GM19240 (cell line): ENCODE results near the gene DYRK2.

Source experiments
- DNase-seq: peaks from one replicate; pipeline ENCODE4 v3.0.0; 2011; ENCODE audit warnings: low spot score; ENCODE audit not compliant: insufficient read length

The DYRK2 gene

DNA sequence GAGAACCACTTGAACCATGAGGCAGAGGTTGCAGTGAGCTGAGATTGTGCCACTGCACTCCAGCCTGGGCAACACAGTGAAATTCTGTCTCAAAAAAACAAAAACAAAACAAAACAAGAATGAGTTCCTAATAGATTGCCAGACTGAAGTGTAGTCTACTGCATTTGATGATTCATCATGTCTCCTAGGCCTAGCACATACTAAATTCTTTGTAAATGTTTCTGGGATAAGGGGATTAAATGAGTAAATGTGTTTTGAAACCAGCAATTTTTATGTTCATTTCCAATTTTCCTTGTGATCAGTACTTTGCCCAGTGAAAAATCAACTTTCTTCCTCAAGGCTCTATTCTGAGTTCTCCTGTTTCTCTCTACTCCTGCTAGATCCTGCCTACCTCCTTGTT is 2.9 kb upstream of the DYRK2 start:
- DNase-seq: no peak

DNA sequence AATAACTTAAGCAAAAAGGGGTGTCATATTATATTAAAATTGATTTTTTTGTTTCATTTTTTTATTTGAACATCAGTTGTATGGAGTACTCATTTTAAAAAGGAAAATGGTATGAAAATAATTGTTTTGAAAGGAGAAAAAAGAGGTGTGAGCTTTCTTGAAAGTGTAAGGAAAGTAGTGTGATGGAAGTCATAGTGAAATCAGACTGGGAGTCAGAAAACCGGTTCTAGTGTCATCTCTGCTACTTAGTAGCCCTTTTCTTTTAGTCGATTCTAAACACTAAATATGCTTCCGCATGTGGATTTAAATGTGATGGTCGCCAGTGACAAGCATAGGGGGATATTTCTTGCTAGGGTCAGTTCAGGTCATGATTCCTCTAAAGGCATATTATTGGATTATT is 1.8 kb upstream of the DYRK2 start:
- DNase-seq: no peak

DNA sequence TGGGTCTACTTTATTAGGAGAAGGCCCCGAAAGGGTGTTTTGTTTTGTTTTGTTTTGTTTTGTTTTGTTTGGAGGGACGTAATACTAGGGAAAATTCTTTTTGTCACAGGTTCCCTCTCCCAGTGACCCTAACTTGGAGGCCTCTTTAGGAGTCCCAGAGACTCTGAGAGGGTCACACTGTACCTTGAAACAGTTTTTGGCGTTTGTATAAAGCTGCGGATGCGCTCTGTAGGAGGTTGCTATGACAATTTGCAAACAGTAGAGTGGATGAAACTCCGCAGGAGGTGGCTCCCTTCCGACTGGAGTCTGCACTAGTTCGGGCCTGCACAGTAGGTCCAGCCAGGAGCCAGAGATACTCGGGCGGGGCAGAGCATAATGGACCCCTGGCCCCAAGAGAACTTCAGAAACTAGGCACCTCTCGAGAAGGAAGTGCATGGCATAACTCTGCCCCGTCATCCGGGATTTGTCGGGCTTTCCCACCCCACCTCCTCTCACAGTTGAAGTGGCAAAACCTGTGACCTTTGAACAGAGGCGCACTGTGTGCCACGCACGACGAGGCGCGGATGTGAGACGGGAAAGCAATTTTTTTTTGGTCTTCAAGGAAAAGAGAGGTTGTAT is 1.3 kb upstream of the DYRK2 start:
- no peak for DNase-seq

DNA sequence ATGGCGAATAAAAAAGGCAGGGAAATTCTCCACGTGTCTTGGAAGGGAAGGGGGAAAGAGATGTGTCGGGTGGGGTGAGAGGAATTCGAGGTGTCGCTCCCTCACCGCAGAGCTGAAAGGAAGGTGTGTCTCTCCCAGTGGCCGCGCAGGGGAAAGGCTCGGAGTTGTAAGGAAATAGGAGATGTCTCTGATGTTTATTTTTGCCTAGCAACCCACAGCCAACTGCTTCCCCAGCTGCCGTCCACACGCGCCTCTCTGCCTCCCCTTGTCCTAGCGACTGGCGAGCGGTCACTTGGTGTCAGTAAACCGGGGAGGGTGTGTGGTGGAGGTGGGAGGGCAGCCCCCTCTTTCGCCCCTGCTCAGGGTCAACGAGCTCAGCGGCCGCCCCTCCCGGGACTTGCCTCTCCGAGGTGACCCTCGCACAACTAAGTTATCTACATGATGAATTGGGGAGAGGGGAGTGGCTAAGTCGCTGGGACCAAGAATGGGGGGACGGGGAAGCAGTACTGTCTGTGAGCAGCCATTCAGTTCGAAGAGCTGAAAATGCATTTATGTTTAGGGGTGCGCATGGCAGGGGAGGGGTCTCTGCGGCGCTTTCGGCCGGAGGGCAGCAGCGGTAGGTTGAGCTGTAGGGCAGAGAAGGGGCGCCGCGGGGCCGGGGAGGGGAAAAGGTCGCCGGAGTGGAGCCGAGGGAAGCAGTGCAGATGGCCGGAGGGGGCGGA is 585 bp upstream of the DYRK2 start:
- peak; percentile 29 for DNase-seq

DNA sequence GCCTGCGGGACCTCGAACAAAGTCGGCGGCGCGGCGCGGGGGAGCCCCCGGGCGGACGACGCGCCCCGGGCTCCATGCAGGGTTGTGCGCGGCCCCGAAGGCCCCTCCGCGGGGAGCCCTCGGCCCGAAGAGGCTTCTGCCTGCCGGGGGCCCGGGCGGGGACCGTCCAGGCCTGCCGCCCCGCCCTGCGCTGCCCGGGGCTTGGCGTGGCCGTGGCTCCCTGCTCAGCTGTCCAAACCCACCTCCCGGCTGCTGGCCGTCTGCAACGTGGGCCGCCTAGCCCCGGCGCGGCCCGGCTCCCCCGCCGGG is 670 bp downstream of the DYRK2 start:
- DNase-seq: peak; percentile 13

DNA sequence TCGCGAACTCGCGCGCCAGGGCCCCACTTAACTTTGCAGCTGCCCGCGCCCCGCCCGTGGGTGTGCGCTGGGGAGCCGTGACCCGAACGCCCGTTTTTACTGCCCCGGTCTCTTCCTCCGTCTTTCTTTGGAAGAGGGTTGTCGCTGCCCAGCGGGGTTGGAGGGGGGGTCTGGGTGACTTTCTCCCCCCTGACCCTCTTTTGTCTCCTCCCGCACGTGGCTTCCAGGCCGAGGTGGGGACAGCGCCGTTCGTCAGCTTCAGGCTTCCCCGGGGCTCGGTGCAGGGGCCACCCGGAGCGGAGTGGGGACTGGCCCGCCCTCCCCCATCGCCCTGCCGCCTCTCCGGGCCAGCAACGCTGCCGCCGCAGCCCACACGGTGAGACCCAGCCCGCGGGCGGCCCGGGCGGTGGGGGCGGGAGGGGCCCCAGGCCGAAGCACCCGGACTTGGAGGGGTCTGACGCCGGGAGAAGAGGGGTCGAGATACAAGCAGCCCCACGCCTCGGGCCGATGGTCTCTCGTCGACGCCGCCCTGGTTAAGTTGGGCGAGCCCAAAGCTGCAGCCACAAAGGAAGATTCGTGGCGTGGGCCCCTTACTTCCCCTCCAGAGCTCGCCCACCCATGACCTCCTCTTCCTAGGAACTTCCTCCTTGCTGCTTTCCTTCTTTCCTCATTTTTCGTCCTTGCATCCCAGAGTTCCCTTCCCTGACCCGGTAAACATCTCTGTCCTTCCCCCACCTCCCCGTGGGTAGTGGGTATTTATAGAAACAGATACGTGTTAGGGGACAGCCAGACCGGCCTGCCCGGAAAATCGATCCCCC is 1.2 kb downstream of the DYRK2 start:
- DNase-seq: peak; percentile 23

DNA sequence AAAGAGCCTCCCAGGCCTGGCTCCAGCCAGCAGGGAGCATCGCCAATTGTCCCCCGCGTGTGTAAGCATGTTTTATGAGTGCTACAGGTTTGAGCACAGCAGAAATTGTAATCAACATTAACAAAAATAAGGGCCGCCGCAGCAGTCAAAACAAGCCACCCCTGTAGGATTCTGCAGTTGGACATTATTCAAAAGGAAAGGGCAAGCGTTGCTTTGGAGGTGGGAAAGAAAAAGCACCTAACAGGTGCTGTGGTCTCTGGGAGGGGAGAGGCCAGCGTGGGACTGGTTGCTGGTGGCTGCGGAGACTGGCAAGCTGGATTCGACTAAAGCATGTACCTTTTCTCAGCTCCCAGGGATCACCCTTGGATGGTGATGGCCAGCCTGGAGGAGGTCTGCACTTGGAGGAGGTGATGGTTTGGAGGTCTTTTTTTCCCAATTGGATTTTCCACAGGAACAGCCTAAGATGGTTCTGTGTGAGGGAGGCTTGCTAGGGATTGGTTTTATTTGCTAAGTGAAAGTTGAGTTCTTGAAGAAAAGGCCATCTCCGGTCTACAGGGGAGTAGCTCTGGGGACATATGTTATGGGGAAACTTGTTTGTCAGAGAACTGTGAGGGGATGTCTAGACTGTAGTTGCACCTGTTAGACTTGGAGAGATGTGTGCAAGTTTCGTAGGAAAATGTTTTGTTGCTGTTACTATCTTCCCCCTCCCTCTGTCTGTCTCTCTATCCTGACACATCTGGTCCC is 2.0 kb downstream of the DYRK2 start:
- no peak for DNase-seq

DNA sequence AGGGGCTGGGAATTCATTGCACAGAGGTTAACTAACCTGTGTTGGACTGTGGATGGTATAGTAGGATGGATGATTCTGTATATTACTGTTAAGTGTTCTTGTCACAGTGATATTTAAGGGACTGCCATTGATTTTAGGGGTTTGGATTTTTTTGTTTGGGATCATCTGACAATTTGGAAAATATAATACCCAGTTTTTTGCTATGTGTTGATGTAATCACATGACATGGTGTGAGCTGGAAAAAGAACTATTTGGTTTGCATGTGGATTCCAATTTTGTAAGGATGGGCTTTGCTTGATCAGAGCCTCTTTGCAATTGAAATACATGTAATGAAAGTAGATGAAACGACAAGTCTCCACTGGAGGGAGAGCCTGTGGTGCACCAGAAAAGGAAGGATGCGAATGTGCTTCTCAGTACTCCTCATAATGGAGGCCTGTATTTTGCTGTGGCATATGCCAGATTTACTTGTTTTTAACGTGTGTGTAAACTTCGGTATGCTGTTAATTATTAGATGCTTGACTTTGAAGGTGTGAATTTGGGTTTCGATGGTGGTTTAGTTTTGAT is 2.7 kb downstream of the DYRK2 start:
- DNase-seq: no peak

DNA sequence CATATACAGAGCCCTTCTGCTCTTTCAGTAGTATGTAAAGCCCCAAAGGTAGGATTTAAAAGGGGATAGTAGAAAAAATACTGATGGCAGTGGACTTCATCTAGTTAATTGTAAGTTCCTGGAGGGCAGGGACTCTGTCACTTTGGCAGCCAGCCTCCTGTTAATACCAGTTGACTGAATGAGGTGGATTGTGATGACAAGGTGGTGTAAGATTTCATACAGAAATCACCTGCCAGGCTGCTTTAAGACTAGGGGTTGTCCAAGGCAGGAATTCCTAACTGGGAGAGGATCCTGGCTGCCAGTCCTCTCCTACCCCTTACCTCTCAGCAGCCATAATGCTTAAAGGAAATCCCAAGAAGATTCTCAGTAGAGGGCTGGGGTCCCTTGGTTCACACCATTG is 7.3 kb downstream of the DYRK2 start:
- no peak for DNase-seq

DNA sequence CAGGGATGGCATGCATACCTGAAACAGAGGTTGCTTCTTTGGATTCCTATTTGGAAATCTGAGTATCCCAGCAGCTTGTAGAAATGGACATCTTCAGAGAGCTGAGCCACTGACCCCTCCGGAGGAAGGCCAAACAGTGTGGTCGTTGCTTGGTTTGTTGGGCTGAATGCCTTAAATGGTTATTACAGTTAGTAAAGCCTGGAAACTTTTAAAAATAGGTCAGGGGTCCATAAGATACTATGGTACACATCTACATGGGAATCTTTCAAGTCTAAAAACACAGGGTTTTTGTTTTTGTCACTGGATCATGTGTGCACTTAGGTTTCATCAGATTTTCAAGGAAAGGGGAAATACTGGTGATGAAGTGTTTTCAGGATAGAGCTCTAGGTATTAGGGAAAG is 7.7 kb downstream of the DYRK2 start:
- DNase-seq: no peak

DNA sequence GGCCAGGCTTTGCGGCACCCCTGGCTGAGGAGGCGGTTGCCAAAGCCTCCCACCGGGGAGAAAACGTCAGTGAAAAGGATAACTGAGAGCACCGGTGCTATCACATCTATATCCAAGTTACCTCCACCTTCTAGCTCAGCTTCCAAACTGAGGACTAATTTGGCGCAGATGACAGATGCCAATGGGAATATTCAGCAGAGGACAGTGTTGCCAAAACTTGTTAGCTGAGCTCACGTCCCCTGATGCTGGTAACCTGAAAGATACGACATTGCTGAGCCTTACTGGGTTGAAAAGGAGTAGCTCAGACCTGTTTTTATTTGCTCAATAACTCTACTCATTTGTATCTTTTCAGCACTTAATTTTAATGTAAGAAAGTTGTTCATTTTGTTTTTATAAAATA is 9.9 kb downstream of the DYRK2 start:
- no peak for DNase-seq

DNA sequence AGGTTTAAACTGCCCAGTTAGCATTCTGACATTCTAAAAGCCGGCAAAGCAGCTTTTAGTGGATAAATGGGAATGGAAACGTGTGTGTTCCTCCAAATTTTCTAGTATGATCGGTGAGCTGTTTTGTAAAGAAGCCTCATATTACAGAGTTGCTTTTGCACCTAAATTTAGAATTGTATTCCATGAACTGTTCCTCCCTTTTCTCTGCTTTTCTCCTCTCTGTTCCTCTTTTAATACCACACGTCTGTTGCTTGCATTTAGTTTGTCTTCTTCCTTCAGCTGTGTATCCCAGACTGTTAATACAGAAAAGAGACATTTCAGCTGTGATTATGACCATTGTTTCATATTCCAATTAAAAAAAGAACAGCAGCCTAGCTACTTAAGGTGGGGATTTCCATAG is 10.7 kb downstream of the DYRK2 start:
- DNase-seq: no peak

DNA sequence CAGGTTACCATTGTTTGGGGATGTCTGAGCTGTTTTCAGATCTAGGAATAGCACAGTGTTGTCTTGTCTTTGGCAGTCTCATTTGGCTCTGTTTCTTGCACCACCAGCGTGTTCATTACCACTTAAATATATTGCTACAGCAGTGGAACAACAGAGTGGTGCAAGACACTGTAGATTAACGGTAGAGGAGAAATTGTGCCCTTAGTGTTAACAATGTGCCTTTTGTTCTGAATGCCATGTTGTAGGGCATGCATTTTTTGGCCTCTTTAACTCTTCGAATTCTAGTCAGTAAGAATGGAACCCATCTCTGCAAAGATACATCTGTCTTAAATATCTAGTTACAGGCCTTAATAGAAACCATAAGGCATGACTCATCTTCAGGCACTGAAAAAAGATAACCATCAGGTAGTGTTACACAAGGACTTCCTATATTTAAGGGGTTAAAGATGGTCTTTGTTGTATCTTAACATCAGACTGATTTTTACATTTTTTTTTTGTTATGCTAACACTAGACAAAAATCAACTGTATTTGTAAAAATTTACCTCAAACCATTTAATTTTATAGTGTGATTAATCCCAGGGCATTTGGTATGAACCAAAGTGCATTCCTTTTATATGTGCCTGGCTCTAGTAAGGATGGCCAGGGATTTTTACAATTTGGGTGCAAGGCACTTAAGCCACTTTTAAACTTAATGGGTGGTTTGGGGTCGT is 12.9 kb downstream of the DYRK2 start:
- no peak for DNase-seq

DNA sequence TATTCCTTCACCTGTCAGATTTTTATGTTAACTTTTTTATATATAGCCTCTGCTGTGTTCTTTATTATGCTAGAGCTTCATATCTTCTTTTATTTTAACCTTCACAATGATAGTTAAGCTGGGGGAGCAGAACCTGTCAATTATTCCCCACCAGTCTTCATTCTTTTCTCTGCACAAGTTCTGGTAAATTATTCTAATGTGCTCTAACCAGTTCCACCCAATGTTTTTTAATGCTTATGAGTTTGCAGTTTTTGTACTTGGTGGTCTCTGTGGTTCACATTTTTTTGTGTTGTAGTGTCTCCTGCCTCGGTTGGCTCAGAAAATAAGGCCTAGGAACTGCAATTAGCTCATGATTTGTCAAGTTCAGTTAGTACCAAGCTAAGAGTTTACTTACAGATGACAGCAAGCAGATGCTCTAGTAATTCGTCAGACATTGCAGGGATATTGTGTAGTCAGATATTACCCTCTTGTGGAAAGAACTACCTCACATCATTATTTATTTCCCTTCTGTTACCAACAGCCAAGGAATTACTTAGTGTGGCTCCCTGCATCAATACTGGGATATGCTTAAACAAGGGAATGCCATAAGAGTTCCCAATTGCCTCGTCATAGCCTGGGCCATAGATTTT is 14.5 kb downstream of the DYRK2 start:
- no peak for DNase-seq

DNA sequence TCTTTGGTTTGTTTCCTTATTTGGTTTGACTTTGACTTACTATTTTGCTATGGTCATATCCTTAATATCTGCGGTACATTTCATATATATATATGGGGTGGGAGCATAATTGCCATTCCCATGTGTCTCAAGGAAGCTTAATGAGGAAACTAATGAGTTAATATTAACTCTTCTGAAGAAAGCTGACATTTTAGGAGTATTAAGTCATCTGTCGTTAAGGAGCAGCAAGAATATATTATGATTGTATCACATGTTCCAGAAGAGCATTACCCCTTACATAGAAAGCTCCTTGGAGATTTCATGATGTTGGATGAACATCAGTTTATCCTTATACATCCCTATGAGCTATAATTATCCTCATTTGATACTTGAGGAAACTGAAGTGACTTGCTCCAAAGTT is 15.6 kb downstream of the DYRK2 start:
- no peak for DNase-seq

DNA sequence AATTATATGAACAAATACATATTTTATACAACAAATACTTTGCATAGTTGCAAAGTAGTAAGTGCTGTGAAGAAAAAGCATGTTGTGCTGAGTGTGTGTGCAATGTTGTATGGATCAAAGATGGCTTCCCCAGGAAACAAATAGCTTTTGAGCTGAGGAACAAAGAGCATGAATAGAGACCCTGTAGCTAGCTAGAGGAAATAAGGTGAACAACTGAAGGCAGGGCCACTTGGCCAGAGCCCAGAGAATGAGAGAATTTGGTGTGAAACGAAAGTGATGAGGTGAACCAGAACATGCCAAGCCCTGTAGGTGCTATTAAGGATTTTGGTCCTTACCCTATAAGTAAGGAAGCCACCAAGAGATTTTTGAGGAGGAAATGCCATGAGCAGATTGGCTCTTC is 17.1 kb downstream of the DYRK2 start:
- no peak for DNase-seq

DNA sequence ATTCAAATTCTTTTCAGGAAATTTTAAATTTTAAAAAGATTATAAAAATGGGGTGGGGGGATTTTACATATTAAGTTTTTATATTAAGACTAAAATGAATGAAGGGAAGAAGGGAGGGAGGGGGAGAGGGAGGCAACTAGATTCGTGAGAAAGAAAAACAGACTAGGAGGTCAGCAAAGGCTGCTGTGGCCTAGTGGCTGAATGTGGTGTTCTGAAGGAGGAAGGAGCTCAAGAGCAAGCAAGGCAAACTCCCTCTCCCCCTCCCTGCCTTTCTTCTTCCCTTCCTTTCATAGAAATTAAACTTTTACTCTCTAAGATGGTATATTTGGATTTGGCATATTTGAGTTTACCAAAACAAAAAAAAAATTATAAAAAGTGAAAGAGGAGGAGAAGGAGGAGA is 18.1 kb downstream of the DYRK2 start:
- no peak for DNase-seq

DNA sequence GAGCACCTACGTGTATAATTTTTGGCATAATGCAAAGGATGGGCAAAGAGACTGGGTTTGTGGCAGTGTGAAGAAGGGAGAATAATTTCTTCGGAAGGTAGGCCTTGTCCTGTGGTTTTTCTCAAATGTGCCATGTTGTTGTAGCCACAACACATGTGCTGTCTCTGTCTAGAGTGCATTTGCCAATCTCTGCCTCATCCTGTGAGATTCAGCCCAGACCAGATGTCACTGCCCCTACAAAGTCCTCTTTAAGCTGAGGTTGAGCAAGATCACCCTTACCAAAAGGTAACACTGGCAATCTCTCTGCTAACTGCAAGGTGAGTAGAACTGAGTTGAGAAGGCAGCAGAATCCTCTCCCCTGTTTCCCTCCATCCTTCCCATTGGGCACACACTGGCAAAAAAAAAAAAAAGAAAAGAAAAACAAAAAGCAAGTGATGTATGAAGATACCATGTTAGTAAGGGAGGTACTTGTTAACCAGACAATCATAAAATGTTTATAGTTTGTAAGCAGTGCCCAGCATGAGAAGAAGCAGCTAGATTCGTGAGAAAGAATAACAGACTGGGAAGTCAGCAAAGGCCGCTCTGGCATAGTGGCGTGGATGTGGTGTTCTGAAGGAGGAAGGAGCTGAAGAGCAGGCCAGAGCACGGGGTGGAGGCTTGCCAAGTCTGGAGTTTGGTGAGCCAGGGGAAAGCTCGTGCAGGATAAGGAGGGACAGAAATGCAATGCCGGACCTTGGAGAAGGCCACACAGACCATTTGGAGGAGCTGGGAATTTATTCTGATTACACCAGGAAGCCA is 18.9 kb downstream of the DYRK2 start:
- DNase-seq: no peak

DNA sequence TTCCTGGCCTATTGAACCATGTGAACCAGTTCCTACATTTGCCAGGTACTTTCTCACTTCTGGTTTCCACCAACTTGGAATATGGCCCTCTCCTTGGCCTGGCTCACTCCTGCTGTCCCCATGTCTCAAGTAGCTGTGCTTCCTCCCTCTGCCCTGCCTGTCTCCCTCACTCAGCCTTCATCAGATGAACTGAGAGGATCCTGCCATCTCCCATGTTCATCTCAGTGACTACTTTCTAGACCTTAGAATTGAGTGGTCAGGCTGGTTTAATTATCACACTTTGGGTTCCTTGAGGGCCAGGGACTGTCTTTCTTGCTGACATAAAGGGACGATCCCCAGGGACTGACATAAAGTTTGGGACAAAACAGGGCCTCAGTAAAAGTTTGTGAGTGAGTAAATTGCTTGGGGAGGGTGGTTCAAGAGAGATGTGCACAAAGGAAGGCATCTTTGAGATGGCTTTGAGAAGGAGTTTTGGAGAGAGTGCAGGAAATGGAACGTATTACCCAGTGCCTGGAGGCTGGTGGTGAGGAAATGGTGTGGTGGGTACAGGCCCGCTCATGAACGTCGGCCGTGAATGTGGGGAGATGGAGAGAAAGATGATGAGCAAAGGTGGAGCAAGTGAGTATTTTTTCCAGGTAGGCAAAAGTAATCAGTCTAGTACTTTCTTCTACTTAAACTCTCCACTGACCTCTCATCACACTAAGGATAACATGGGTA is 20.8 kb downstream of the DYRK2 start:
- DNase-seq: no peak
